ENCODE data around the gene FAM187B.

The FAM187B gene

DNA sequence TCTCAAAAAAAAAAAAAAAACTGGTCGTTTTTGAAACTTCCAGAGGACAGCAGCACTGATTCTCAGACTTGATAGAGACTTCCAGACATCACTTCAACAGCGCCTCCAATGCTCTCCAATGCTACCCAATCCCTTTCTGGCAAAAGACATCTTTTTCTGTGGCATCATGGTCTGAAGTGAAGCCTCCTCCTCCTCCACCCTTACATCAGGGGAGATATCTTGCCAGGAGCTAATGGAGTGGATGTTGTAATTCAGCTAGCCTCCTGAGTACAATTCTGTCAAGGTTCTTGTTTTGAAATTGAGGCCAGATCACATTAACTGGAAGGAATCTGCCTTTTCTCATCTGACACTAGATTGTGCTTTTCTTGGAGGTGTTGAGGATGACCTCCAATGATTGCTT is 49.8 kb downstream of the FAM187B start:
- DNase-seq (ENCODE audit: low read depth, low spot score): no peak

DNA sequence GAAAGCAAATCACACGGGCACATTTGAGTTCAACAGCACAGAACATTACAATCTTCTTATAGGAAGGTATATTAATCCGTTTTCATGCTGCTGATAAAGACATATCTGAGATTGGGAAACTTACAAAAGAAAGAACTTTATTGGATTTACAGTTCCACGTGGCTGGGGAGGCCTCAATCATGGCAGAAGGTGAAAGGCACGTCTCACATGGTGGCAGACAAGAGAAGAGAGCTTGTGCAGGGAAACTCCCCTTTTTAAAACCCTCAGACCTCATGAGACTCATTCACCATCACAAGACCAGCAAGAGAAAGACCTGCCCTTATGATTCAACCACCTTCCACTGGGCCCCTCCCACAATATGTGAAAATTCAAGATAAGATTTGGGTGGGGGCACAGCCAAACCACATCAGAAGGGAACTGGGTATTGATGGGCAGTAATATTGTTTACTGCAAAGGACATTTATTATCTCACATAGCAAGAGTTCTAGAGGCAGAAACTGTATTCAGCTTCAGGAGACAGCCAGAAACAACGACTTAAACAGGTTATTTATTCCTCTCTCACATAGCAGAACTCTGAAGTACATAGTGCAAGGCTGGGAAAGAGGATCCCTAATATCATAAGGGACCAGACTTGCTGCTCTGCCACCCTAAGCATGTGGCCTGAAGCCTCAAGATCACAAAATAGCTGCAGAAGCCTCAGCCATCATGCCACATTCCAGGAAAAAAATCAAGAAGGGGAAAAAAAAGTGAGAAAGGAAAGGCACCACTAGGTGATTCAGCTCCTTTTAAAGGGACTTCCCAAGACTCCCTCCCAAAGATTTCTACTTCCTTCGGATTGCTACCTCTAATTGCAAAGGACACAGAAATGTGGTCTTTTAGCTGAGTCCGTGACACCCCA is 50.9 kb downstream of the FAM187B start:
- no peak for DNase-seq (ENCODE audit: low read depth, low spot score)

DNA sequence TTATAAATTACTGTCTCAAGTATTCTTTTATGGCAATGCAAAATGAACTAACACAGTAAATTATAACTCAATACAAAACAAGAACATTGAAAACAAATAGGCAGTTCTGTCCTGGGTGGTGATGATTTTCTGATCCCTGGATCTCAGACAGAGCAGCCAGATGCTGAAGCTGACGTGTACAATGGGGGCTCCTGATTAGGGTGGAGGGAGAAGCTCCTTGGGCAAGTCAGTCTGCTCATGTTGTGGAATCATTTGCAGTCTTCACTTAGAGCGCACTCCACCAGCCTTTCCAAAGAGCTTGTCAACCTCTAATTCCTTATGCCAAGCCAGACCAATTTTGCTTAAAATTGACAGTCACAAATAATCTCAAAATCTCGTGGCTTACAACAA is 52.4 kb downstream of the FAM187B start:
- no peak for DNase-seq (ENCODE audit: low read depth, low spot score)
